Measurements from ENCODE around the gene NIPAL3. TPM values are rescaled to one million over a fixed set of nuclear protein-coding genes. Genes with fewer than 3 reads are reported as not detected.

The NIPAL3 gene
- total RNA-seq, 1 donor = 31.8 TPM

- Histone ChIP-seq H3K9me3 (ENCODE audit: low read depth, low read length) (no peaks in the 10 kb centered on the region), H2AFZ (ENCODE audit: low read length) (no peak overlapping the region), H4K20me1 (ENCODE audit: insufficient read depth, low read length) (no peaks in the 10 kb centered on the region), H3K27me3 (ENCODE audit: insufficient read depth, low read length) (peaks cover 14% of the 10 kb centered on the region), H3K36me3 (ENCODE audit: insufficient read depth, low read length) (no peaks in the 10 kb centered on the region), H3K27ac (ENCODE audit: low read depth, low read length) (no peak overlapping the region), H3K79me2 (ENCODE audit: insufficient read depth, low read length) (no peaks in the 10 kb centered on the region), H3K4me3 (ENCODE audit: insufficient read depth, low read length) (no peak overlapping the region), H3K4me2 (ENCODE audit: insufficient read depth, low read length) (no peak overlapping the region), H3K4me1 (ENCODE audit: insufficient read depth, low read length) (no peaks in the 10 kb centered on the region)
- no peak for DNase-seq (ENCODE audit: insufficient read length, low spot score, missing footprints)
- TF ChIP-seq CTCF (IDR thresholded peaks at IDR 0.05; ENCODE audit: extremely low read depth, low read depth, low read length) = no peak
Measured at GRCh38 chr1:24493785-24494184, 78.2 kb downstream of the NIPAL3 start.

GRCh38 chr1:24498589-24498988 is 83.0 kb downstream of the NIPAL3 start:
- Histone ChIP-seq H3K36me3 (ENCODE audit: insufficient read depth, low read length) (no peaks in the 10 kb centered on the region), H3K27ac (ENCODE audit: low read depth, low read length) (no peak overlapping the region), H2AFZ (ENCODE audit: low read length) (no peak overlapping the region), H3K4me3 (ENCODE audit: insufficient read depth, low read length) (no peak overlapping the region), H3K4me1 (ENCODE audit: insufficient read depth, low read length) (peaks cover 3% of the 10 kb centered on the region), H3K9me3 (ENCODE audit: low read depth, low read length) (no peaks in the 10 kb centered on the region), H3K4me2 (ENCODE audit: insufficient read depth, low read length) (no peak overlapping the region), H3K79me2 (ENCODE audit: insufficient read depth, low read length) (no peaks in the 10 kb centered on the region), H4K20me1 (ENCODE audit: insufficient read depth, low read length) (no peaks in the 10 kb centered on the region), H3K27me3 (ENCODE audit: insufficient read depth, low read length) (peaks cover 18% of the 10 kb centered on the region)
- no peak for TF ChIP-seq CTCF (IDR thresholded peaks at IDR 0.05; ENCODE audit: extremely low read depth, low read depth, low read length)
- DNase-seq (ENCODE audit: insufficient read length, low spot score, missing footprints) = no peak

DNA sequence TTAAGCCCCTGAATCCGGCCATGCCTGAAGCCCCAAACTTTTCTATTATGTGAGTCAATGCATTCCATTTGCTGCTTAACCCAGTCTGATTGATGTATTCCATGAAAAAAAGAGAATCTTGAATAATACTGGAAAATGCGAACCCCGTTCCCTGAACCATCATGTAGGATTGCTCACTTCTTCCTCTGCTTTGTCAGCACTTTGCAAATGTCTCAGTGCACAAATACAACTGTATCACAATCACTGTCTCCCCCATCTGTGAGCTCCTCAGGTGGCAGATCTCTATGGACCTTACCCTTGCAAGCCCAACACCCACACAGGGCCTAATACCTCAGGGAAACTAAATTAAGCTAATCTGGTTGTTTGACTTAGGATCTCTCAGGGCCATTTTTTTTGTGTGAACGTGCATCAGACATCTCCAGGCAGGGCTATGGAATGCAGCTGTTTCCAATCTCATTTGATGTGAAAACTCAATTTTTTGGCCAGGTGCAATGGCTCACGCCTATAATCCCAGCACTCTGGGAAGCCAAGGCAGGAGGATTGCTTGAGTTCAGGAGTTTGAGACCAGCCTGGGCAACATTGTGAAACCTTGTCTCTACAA is 84.9 kb downstream of the NIPAL3 start:
- H3K36me3 ChIP-seq (ENCODE audit: insufficient read depth, low read length) = no peaks in the 10 kb centered on the region
- peaks cover 3% of the 10 kb centered on the region for H3K4me1 ChIP-seq (ENCODE audit: insufficient read depth, low read length)
- no peak overlapping the region for H3K27ac ChIP-seq (ENCODE audit: low read depth, low read length)
- H3K79me2 ChIP-seq (ENCODE audit: insufficient read depth, low read length) = no peaks in the 10 kb centered on the region
- H2AFZ ChIP-seq (ENCODE audit: low read length) = no peak overlapping the region
- H3K9me3 ChIP-seq (ENCODE audit: low read depth, low read length) = no peaks in the 10 kb centered on the region
- no peak overlapping the region for H3K4me3 ChIP-seq (ENCODE audit: insufficient read depth, low read length)
- no peak overlapping the region for H3K4me2 ChIP-seq (ENCODE audit: insufficient read depth, low read length)
- H4K20me1 ChIP-seq (ENCODE audit: insufficient read depth, low read length) = no peaks in the 10 kb centered on the region
- DNase-seq (ENCODE audit: insufficient read length, low spot score, missing footprints) = no peak
- no peak for TF ChIP-seq CTCF (IDR thresholded peaks at IDR 0.05; ENCODE audit: extremely low read depth, low read depth, low read length)
- peaks cover 19% of the 10 kb centered on the region for H3K27me3 ChIP-seq (ENCODE audit: insufficient read depth, low read length)

GRCh38 chr1:24501371-24502064 is 85.9 kb downstream of the NIPAL3 start:
- H4K20me1 ChIP-seq (ENCODE audit: insufficient read depth, low read length) = no peaks in the 10 kb centered on the region
- H3K27ac ChIP-seq (ENCODE audit: low read depth, low read length) = no peak overlapping the region
- H3K4me1 ChIP-seq (ENCODE audit: insufficient read depth, low read length) = peaks cover 3% of the 10 kb centered on the region
- no peaks in the 10 kb centered on the region for H3K9me3 ChIP-seq (ENCODE audit: low read depth, low read length)
- TF ChIP-seq CTCF (IDR thresholded peaks at IDR 0.05; ENCODE audit: extremely low read depth, low read depth, low read length) = no peak
- H3K27me3 ChIP-seq (ENCODE audit: insufficient read depth, low read length) = peaks cover 19% of the 10 kb centered on the region
- H2AFZ ChIP-seq (ENCODE audit: low read length) = peak overlapping the region; percentile 85
- peak overlapping the region; percentile 73 for H3K4me3 ChIP-seq (ENCODE audit: insufficient read depth, low read length)
- peak; percentile 80 for DNase-seq (ENCODE audit: insufficient read length, low spot score, missing footprints)
- no peaks in the 10 kb centered on the region for H3K36me3 ChIP-seq (ENCODE audit: insufficient read depth, low read length)
- peak overlapping the region; percentile 88 for H3K4me2 ChIP-seq (ENCODE audit: insufficient read depth, low read length)
- no peaks in the 10 kb centered on the region for H3K79me2 ChIP-seq (ENCODE audit: insufficient read depth, low read length)

Data from osteoblast (primary cell).